COR-L47 (cell line): Measurements from ENCODE around the gene ACOT7.

Experiments
- DNase-seq: peaks from one replicate; lab custom pipeline; 2025; lab: John Stamatoyannopoulos, UW

Gene ACOT7

DNA sequence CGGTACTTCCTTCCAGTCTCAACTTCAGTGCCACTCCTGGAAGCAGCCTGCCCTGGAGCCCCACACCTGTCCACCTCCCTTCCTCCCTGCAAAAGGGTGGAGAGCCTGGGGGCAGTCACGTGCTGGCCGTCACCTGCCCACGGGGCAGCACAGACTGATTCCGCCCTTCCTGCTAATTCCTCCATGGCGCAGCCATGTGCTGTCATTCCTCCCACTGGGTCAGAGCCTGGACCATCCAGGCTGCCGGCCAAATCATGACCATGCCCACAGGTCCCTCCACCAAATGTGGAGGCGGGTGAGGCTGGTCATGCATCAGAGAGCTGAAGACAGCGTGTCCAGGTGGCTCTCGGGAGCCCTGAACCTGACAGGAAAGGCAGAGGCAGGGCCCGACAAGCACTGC is 108.2 kb downstream of the ACOT7 start:
- DNase-seq = no peak

- no peak for DNase-seq
Measured at GRCh38 chr1:6282577-6283270, 110.8 kb downstream of the ACOT7 start.

DNA sequence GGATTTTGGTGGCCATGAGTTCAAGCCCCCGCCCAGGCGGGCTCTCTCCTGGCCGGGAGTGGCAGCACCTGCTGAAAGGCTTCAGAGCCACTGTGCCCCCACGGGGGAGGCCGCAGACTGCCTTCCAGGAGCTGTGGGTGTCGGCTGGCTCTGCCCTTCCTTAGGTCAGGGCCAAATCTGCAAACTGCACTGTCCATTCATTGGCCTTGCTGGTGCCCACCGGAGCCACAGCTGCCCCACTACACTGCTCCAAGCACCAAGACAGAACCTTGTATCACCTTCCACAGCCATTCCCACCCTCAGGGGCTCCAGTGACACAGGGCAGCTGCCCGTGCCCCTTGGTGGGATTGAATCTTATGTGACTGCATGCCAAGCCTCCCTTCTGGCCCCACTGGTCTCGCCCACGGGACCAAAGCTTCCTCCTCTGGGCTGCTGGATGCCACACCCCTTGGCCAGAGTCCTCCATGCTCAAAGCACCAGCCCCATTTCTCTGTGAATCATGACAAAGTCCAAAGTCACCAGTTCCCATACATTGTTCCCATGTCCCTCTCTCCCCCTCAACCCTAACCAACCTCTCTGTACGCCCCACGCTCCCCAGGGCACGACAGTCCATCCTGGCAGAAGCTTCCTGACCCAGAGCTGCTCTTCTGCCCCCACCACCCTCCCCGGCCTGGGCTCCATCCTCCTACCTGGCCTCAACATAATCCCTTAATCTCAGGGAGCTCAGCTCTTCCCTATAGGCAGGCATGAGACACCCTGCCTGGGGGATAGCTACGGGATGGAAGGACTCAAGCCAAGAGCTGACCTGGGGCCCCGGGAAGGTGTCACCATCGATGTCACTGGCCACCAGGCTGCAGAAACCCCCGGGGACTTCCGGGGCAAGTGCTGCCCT is 111.8 kb downstream of the ACOT7 start:
- DNase-seq = no peak

DNA sequence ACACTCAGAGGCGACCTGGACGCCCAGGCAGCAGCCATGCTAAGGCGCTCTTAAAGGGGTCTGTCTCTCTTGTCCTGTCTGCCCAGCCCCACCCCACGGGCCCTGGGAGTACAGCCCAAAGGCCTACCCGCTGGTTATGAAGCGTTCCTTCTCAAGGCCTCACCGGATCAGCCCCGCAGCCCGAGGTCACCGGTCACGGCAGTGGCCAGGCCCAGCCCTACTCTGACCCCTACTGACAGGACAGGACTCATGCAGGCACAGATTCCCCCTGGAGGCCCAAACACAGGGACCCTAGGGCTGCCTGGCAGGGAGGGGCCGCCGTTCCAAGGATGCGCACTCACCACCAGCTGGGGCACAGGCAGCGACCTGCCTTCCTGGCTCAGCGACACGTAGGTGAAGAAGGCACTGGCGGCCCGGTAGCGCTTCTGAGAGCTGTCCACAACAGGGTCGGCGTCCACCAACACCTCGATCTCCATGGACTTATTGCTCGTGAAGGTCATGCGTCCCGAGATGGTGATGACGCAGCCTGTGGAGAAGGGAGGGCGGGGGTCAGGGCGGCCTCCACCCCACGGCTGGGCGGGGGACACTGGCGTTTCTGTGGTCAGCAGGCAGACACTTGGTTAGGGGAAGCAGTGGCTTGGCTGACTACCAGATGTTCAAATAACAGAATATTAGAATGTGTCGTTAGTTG is 112.7 kb downstream of the ACOT7 start:
- no peak for DNase-seq

DNA sequence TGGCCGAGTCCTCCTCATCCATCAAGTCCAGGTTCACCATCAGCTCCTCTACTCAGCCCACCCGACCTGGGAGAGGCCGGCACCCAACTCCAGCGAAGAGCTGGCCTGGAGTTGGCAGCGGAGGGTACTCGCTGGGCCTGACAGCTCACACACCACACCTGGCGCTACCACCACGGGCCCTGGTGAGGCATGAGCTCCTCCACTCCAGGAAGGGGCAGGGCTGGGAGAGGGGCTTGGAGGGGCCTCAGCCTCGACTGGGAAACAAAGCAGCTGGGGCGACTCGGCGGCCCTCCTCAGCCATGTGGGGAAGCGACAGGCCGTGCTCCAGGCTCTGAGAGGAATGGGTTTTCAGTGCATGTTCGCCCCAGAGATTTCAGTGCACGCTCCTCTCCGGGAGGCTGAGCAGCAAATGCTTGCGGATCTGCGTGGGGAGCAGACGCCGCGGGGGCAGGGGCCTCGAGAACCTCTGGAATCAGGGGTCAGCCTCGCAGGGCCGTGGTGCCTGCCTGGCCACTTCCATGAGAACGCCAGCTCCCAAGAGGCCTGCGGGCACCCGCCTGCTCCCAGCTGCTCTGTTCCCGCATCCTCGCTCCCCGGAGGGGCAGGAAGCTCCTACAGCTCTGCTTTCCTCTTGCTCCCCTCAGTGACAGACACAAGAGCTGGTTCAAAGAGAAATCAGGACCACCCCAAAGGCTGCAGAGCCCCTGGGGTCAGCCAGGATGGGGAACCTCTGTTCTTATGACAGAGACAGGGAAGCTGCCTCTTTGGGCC is 113.8 kb downstream of the ACOT7 start:
- no peak for DNase-seq

DNA sequence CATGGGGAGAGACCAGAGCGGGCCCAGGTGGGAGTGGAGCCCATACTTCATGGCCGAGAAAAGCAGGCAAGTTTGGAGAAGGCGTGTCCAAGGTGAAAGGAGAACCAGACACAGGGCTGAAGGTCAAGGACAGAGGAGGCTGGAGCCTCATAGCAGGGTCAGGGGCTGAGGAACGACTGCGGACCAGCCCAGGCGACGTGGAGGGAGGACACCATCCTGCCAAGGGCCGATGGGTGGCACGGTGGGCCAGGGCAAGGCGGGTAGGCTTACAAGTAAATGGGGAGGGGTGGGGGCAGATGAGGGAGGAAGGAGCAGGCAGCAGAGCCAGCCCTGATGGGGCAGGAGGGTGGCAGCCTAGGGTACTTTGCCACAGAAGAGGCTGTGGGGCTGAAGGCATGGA is 114.5 kb downstream of the ACOT7 start:
- DNase-seq = no peak

GRCh38 chr1:6278263-6278662 is 115.3 kb downstream of the ACOT7 start:
- DNase-seq = no peak

DNA sequence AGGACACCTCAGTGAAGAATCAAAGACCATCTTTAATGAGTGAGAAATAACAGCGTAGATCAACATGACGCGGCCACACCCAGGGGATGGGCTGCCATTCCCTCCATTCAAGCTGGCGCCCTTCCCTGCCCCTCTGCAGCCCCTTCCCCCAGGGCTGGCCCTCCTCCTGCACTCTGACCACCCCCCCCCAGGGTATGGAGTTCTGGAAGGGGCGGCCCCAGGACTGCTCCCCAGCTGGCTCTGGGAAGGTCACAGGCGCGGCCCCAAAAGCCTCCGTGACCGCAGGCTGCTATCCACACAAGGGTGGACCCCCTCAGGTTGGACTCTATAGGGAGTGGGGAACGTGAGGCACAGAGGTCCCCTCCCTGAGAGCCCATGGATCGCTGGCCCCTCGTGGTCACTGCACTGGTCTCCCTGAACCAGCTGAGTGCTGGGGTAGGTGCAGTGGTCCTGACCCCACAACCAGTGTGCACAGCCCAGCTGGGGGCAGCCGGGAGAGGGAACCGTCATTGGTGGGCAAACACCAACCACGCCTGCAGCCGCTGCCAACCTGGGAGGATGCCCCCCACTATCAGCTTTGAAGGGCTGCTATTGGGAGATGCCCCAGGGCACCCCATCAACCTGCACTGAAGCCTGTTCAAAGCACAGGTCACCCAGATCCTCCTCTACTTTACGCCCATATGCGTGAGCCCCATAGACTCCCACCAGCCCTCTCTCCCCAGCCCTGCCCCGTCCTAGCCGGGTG is 116.6 kb downstream of the ACOT7 start:
- no peak for DNase-seq

- no peak for DNase-seq
Measured at GRCh38 chr1:6275826-6276782, 117.5 kb downstream of the ACOT7 start.

DNA sequence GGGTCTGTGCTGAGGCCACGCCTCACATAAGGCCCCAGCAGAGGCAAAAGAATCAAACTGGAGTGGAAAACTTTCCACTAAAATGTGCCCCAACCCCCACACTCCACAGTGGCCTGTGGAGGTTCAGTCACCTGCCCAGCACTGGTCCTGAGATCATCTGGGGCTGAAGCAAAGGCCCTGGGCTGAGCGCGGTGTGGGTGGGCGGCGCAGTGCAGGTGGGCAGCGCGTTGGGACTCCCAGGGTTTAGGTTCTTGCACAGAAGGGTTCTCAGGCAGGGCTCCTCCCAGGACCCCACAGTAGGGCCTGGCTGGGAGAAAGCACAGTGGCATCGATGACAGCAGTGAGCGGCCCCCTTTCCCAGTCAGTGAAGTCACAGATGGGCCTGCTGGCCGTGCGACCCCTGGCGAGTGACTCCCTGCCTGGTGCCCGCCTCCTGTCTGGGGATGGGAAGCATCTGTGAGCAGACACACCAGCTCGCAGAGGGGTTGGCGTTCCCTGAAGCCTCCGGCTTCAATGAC is 118.9 kb downstream of the ACOT7 start:
- DNase-seq = no peak

- DNase-seq = no peak
Measured at GRCh38 chr1:6274102-6274501, 119.5 kb downstream of the ACOT7 start.

GRCh38 chr1:6273380-6273891 is 120.1 kb downstream of the ACOT7 start:
- no peak for DNase-seq

GRCh38 chr1:6272868-6273267 is 120.7 kb downstream of the ACOT7 start:
- no peak for DNase-seq

- DNase-seq = no peak
Measured at GRCh38 chr1:6272452-6272851, 121.1 kb downstream of the ACOT7 start.

DNA sequence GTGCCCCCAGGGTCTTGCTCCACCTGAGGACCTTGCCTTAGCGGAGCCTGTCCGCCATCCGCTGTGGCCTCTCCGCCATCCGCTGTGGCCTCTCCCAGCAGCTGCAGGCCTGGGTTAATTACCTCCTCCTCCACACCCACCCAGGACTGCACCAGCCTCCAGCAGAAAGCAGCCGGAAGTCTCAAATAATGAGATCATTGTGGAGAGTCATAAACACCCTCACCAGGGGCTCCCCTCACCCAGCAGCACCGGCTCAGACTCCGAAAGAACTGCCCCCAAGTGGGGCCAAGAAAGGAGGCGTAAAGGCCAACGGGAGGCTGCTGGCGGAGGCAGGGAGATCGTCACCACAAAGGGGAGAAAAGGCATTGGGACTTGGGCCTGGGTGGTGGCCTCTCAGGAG is 122.0 kb downstream of the ACOT7 start:
- DNase-seq = peak; percentile 85

GRCh38 chr1:6271006-6271405 is 122.6 kb downstream of the ACOT7 start:
- no peak for DNase-seq

DNA sequence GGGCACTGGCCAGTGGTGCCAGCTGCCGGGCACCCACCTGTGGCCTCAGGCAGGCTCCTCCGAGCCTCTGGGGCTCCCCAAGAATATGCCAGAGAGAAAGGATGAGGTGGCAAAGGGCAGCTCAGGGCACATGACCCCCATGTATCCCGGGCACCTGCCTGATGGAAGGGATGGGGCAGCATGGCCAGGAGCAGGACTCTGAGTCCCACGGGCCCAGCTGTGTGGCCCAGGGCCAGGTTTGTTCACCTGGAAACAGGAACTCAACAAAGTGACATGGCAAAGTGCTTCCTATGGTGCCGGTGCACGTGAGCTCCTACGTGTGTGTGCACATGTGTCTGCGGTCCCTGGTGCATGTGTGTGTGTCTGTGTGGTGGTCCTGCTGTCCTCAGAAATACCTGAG is 123.2 kb downstream of the ACOT7 start:
- peak; percentile 51 for DNase-seq

- DNase-seq = peak; percentile 80
Measured at GRCh38 chr1:6269720-6270400, 123.7 kb downstream of the ACOT7 start.

DNA sequence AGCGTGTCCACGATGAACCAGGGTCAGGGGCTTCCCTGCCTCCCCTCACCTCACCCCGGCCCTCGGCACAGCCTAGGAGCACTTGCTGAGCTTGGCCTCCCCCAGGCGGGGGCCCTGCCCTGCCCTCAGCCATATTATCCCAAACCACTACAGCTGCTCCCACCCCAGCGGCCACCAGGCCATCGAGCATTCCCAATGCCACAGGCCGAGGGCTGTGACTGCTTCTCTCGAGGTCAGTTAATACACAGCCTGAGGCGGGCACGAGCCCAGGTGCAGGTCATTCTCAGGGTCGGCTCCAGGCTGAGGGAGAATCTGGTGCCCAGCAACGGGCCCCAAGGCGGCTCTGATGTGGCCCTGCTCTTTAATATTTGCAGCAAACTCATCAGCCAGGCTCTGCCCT is 124.3 kb downstream of the ACOT7 start:
- no peak for DNase-seq
